Urinary bladder (tissue), 4 donors: ENCODE results near the gene ZNF283. TPM values are rescaled to one million over a fixed set of nuclear protein-coding genes. Genes with fewer than 3 reads are reported as not detected.

ENCODE experiments used
- DNase-seq: peaks from one replicate; pipeline ENCODE4 v3.0.0-alpha.2; 2015; ENCODE audit errors: extremely low spot score
- H3K27ac ChIP-seq: one replicate; pipeline ENCODE4 v1.5.1; 2013; ENCODE audit warnings: low read depth, mild to moderate bottlenecking, moderate library complexity
- H3K36me3 ChIP-seq: one replicate; pipeline ENCODE4 v1.6.1; 2013; ENCODE audit warnings: mild to moderate bottlenecking, moderate library complexity; ENCODE audit not compliant: insufficient read depth
- H3K4me1 ChIP-seq: one replicate; pipeline ENCODE4 v1.6.1; 2013; ENCODE audit warnings: mild to moderate bottlenecking, moderate library complexity; ENCODE audit not compliant: insufficient read depth
- H3K4me3 ChIP-seq: one replicate; pipeline ENCODE4 v1.5.1; 2013; ENCODE audit warnings: low read depth, low read length
- WGBS: extraction: QIAGEN DNeasy Blood & Tissue Kit; methylation state at CpG from one replicate; pipeline ENCODE4 v1.1.7; 2013; 5-methylcytosine and 5-hydroxymethylcytosine counted together
- polyA plus RNA-seq: library from polyadenylated mRNA; stranded (reverse); fragments of 200-250 nt; gene quantifications from one replicate; pipeline ENCODE4 v1.2.3, GENCODE V29; 2013
- total RNA-seq: library from RNA; depleted of rRNA; stranded (reverse); fragments of >200 nt; gene quantifications from one replicate; pipeline ENCODE4 v1.2.3, GENCODE V29; 2014
- donor health status: healthy with polysubstance abuse.
- donor health status: healthy.

Gene ZNF283
- total RNA-seq (54.0 TPM), polyA plus RNA-seq (3.1 TPM)

DNA sequence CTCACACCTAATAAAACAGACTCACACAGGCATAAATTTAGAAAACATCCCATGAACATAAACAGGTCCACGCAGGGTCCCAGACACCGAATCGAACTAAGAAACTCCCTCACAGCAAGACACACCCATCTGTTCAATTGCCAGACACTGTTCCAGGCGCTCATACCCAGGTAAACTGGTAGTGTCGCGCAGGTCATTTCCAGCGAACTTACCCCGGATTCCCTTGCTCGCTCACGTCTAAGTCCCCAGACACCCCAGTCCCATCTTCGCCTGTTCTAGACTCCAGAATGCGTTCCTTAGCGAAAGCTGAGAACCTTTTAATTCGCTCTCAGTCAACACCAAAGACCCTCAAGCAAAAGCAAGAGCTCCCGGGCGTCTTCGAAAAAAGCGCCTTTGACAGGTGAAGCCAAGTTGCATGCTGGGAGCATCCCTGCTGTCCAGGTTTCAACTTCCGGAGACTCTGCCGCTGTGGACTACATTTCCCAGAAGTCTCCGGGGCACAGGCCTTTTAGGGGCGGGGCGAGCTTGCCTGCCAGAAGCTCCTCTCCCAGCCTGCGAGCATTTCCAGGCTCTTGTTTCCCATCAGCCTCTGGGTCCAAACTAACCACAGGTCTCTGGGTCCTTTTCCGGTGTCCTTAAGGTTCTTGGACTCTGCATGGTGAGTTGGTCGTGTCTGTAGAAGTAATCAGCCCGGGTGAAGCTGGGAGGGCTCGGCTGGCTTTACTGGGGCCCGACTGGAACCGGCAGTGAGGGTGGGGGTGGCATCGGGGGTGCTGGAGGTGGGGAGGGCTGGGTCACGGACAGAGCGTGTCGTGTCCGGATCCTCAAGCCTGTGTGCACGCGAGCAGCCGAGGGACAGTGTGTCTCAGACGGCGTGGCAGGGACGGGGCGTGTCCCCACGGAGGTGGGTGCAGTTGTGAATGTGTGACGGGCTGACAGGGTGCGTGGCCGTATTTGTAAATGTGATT lies at the start of gene ZNF283:
Gene ZNF283 (plus strand): TSS at position 535 of the 968 bp plus-strand sequence. CDS start 6,184 bp downstream, outside the sequence.
- DNase-seq: peak; percentile 82
- Histone ChIP-seq H3K27ac (peak within 1 kb of the TSS; percentile 26), H3K4me3 (peak within 1 kb of the TSS; percentile 60), H3K4me1 (no peaks in the 10 kb centered on the region), H3K36me3 (peaks cover 2% of the 10 kb centered on the region)
- 5% methylated on average over 46 of the region's 46 CpGs for WGBS

DNA sequence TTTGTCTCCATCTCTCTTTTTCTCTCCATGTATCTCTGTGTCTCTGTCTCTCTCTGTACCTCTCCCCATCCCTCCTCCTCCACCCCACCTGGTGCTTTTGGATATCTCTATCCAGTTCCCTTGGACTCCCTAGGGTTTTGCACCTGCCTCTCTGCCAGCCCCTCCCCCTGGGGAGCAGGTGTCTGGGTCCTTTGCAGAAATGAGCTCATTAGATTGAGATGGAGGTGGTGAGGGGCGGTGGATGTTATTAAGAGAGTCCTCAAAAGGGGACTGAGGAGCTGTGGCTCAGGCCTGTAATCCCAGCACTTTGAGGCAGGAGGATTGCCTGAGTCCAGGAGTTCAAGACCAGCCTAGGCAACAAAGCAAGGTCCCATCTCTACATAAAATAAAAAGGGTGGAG lies 48.5 kb upstream of the ZNF283 start:
- H3K4me3 ChIP-seq: no peak overlapping the region

DNA sequence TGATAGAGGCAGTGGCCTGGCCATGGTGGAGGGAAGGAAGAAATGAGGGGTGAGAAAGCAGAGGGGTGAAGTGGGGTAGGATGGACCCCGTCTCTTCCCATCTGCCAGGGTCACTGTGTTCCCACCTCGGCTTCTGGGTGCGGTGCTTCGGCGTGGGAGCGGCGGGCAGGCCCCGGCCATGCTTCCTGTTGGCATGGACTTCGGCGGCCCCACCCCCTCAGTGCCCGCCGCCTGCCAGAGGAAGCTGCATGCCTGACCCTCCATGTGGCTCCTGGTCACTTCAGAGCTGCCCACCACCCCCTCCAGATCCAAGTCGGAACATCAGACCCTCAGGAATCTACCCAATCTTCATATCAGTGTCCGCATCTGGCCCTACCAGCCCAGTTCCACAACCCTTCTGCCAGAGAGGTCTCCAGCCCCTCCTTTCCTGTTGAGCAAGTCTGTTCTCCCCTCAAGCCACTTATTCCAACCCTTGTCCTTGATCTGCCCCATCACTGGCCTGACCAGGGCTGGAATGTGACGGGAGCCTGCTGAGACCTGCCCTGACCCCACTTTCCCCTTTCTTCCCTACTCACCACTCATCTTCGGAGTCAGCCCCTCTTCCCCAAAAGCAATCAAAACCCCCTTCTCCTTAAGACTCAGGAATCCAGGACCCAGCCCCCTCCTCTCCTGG lies 47.8 kb upstream of the ZNF283 start:
- 65% methylated on average over 16 of the region's 16 CpGs for WGBS
- Histone ChIP-seq H3K27ac (peak overlapping the region; percentile 11), H3K4me3 (no peak overlapping the region)

More for the DNA sequence above, 48.5 kb upstream of the ZNF283 start:
- no peaks in the 10 kb centered on the region for H3K4me1 ChIP-seq
- H3K27ac ChIP-seq: no peak overlapping the region
- DNase-seq: no peak
- H3K36me3 ChIP-seq: no peaks in the 10 kb centered on the region
- whole genome bisulfite sequencing: 91% methylated on average over 1 of the region's 1 CpG

DNA sequence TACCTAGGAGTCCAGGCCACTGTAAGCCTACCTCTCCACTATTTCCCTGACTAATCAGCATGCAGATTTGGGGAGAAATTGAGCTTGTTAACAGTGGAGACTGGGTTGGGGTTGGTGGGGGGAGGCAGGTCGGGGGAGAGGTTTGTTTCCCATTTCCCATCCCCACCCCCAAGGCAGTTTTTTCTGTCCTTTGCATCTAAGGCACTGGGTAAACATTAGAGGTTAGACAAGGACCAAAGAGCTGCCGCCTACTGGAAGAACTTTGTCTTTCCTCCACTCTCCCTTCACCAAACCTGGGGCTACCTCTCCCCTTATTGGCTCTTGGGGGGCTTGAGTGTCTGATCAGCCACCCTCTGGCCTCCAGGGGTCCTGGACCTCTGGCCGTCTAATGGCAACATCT lies 47.3 kb upstream of the ZNF283 start:
- Histone ChIP-seq H3K27ac (peak overlapping the region; percentile 72), H3K4me3 (no peak overlapping the region), H3K36me3 (no peaks in the 10 kb centered on the region), H3K4me1 (no peaks in the 10 kb centered on the region)
- WGBS: 31% methylated on average over 3 of the region's 3 CpGs
- no peak for DNase-seq

More for the DNA sequence above, 47.8 kb upstream of the ZNF283 start:
- Histone ChIP-seq H3K4me1 (no peaks in the 10 kb centered on the region), H3K36me3 (no peaks in the 10 kb centered on the region)
- DNase-seq: no peak

DNA sequence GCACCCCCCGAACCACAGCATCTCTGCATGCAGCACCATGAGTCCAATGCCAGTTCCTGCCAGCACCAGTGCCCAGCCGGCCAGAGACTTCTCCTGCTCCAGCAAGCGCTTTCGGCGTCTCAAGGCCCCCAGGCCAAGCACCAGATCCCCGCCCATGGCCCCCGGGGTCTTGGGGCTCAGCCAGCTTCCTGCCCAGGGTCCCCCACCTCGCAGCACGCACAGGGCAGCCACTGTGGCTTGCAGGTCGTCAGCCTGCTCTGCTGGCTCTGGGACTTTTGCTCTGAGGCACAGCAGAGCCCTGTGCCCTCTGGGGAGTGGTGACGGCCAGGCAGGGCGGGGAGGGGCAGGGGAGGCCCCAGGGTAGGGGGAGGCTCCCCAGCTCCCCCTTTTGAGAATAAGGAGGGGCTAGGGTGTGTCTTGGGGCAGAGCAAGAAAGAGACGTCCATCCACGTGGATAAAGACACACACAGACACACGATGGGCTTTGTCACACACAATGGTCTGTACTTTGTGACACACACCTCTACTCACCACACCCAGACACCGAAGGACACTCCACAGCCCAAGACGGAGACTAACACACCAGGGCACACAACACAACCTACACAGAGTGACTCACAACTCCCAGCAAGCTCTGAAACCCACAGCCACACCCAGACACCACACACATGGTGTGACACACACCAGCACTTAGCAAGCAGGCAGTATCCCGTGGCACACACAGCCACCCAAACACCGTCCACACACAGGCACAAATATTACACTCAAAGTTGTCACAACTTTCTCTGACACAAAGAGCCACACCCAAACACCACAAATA lies 46.2 kb upstream of the ZNF283 start, which contains the start of gene KCNN4:
Gene KCNN4 (minus strand): TSS at position 268 of the 820 bp plus-strand sequence. CDS start 112 bp downstream, at position 156.
- WGBS: 22% methylated on average over 19 of the region's 19 CpGs
- no peak for DNase-seq
- Histone ChIP-seq H3K4me3 (peak within 1 kb of the TSS; percentile 24), H3K4me1 (no peaks in the 10 kb centered on the region), H3K27ac (peak within 1 kb of the TSS; percentile 72), H3K36me3 (no peaks in the 10 kb centered on the region)

DNA sequence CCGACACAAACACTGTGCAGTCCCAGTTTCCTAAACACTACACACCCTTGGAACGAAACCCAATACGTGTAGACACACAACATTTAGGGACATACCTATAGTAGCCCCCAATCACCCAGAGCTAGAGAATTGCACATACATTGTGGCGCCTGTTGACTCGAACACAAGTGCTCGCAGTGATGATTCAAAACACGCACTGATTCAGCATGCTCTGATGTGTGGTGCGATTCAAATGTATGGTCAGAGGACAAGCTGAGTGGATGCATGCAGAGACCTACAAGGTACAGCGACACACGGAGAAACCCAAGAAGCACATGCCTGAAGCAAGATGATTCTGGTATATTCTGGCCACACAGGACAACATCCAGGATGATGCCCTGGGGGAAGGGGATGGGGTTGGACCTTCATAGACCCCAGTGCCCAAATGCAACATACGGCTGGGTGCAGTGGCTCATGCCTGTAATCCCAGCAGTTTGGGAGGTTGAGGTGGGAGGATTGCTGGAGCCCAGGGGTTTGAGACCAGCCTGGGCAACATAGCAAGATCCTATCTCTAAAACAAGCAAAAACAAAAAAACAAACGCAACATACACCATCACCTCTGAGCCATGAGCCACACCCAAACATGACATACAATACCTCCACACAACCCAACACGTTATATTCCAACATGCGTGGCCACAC lies 45.4 kb upstream of the ZNF283 start:
- peak overlapping the region; percentile 38 for H3K27ac ChIP-seq
- DNase-seq: no peak
- no peak overlapping the region for H3K4me3 ChIP-seq
- no peaks in the 10 kb centered on the region for H3K36me3 ChIP-seq
- whole genome bisulfite sequencing: 83% methylated on average over 14 of the region's 14 CpGs
- H3K4me1 ChIP-seq: no peaks in the 10 kb centered on the region

DNA sequence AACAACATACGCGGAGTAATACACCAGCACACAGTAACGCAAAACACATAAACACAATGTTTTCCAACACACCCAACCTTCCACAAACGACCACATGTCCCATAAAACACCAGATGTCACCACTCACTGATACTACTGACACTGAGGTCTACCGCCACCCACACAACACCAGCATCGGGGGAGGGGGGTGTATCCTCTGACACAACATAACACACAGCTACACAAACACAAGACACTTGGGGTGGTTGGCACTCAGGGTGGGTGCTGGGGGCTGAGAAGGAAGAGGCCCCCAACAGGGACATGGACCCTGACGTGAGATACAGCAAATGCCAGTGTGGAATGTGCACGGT lies 44.8 kb upstream of the ZNF283 start:
- Histone ChIP-seq H3K4me3 (no peak overlapping the region), H3K36me3 (no peaks in the 10 kb centered on the region), H3K4me1 (no peaks in the 10 kb centered on the region), H3K27ac (peak overlapping the region; percentile 32)
- no peak for DNase-seq
- 44% methylated on average over 8 of the region's 8 CpGs for WGBS

DNA sequence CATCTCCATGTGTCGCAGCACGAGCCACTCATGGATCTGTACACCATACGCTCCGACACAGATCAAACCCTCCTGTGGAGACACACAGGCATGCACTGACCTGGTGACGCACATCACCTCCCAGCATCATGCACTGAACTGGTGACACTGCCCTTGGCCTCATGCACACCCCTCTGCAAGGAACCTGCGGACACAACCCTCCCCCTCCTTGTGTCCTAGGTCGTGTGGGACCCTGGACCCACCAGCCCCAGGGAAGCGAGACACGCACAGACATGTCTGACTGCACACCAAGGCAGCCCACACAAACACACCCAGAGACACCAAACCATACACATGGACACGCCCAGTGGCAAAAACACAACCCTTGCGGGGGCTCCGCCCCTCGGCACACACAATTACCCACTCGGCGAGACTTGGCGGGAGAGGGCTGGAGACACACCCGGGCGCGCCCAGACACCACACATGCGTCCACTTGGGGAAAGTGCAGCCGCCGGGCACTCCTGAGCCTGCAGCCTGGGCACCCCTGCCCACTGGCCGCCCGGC lies 44.4 kb upstream of the ZNF283 start:
- WGBS: 76% methylated on average over 24 of the region's 24 CpGs
- no peak for DNase-seq
- no peak overlapping the region for H3K4me3 ChIP-seq

DNA sequence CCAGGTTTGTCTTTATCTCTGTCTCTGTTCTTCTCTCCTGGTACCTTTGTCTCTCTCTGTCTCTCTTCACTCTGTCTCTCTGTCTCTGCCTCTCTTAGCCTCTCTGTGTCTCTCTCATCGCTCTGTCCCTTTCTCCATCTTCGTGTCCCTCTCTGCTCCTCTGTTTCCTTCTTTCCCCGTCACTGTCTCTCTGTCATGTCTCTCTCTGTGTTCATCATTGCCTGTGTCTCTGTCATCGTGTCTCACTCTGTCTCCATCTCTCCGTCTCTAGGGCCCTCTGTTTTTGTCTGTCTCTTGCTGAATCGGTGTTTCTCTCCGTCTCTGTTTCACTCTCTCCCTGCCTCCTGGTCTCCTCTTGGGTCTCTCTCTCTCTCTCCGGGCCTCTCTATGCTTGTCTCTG lies 43.5 kb upstream of the ZNF283 start:
- no peak overlapping the region for H3K27ac ChIP-seq
- no peak overlapping the region for H3K4me3 ChIP-seq
- H3K4me1 ChIP-seq: no peaks in the 10 kb centered on the region
- H3K36me3 ChIP-seq: no peaks in the 10 kb centered on the region
- 90% methylated on average over 8 of the region's 8 CpGs for WGBS
- no peak for DNase-seq

More for the DNA sequence above, 44.4 kb upstream of the ZNF283 start:
- Histone ChIP-seq H3K4me1 (no peaks in the 10 kb centered on the region), H3K27ac (no peak overlapping the region), H3K36me3 (no peaks in the 10 kb centered on the region)

DNA sequence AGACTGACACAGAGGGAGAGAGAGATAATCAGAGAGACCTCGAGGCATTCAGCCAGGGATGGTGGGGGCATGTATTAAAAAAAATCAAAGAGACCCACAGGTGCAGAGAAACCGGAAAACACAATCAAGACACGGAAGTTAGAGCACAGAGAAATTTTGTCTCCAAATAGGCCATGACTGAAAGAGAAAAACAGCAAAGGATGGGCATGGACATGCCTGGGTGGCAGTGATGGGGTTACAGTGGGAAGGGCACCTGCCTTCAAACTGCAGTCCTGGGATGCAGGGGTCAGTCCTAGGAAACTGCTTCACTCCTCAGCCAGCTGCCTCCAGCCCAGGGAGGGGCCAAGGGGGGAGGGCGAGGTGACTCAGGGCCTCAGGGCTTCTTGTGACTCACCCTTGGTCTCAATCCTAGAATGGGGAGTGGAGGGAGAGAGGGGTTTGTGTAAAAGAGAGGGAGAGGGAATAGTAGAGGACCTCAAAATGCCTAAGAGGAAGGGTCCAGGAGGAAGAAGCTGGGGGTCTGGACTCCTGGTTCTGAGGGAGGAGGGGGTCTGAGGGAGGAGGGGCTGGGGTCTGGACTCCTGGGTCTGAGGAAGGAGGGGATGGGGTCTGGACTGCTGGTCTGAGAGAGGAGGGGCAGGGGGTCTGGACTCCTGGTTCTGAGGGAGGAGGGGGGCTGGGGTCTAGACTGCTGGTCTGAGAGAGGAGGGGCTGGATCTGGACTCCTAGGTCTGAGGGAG lies 42.7 kb upstream of the ZNF283 start:
- H3K4me1 ChIP-seq: no peaks in the 10 kb centered on the region
- no peak overlapping the region for H3K4me3 ChIP-seq
- no peaks in the 10 kb centered on the region for H3K36me3 ChIP-seq
- no peak for DNase-seq
- 60% methylated on average over 4 of the region's 4 CpGs for WGBS
- H3K27ac ChIP-seq: peak overlapping the region; percentile 42

DNA sequence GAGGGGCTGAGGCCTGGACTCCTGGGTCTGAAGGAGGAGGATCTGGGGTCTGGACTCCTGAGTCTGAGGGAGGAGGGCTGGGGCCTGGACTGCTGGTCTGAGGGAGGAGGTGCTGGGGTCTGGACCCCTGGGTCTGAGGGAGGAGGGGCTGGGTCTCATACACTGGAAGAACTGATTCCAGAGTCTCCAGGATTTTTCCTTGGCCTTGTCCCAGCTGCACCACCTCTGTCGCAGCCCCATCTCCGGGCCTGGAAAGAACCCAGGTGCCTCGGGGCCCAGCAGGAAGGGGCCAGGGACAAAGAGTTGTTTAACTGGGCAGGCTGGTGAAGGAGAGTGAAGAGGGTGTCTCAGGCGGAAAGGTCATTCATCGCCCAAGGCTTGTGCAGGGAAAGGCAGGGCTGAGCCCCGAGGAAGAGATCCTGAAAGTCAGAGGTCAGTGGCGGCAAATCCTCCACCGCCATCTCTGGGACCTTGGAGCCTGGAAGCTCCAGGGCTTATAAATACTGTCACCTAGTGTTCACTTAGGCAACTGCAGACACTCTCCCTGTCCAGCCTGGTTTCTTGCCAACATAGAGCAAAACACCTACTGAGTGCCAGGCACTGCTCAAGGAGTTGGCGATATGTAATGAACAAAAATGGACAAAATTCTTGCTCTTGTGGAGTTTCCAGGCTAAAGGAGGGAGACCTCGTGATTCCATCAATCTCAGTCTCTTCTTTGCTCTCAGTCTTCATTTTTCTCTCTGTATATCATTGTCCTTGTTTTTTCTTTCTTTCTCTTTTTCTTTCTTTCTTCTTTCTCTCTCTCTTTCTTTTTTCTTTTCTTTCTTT lies 41.9 kb upstream of the ZNF283 start:
- no peak overlapping the region for H3K4me3 ChIP-seq
- peak overlapping the region; percentile 42 for H3K27ac ChIP-seq
- no peaks in the 10 kb centered on the region for H3K4me1 ChIP-seq
- no peaks in the 10 kb centered on the region for H3K36me3 ChIP-seq
- WGBS: 10% methylated on average over 10 of the region's 10 CpGs
- no peak for DNase-seq
